Measurements from ENCODE around the gene BBOF1.

The BBOF1 gene

GRCh38 chr14:74035556-74035955, 16.4 kb downstream of the BBOF1 start:
- Histone ChIP-seq H3K4me1 (ENCODE audit: control insufficient read depth, insufficient read depth, low read length) (no peaks in the 10 kb centered on the region), H3K9ac (ENCODE audit: low read depth, low read length) (no peak overlapping the region), H3K4me2 (ENCODE audit: low read length) (no peak overlapping the region), H3K9me3 (replicated peaks; ENCODE audit: low read length) (no peaks in the 10 kb centered on the region), H3K27me3 (ENCODE audit: control insufficient read depth, insufficient read depth, low read length) (no peaks in the 10 kb centered on the region), H3K36me3 (ENCODE audit: insufficient read depth, low read length) (no peaks in the 10 kb centered on the region), H3K4me3 (ENCODE audit: low read length) (no peak overlapping the region)

GRCh38 chr14:74038020-74038859, 19.1 kb downstream of the BBOF1 start:
- no peaks in the 10 kb centered on the region for H3K9me3 ChIP-seq (replicated peaks; ENCODE audit: low read length)
- no peak overlapping the region for H3K9ac ChIP-seq (ENCODE audit: low read depth, low read length)
- no peaks in the 10 kb centered on the region for H3K36me3 ChIP-seq (ENCODE audit: insufficient read depth, low read length)
- H3K4me1 ChIP-seq (ENCODE audit: control insufficient read depth, insufficient read depth, low read length): no peaks in the 10 kb centered on the region
- no peaks in the 10 kb centered on the region for H3K27me3 ChIP-seq (ENCODE audit: control insufficient read depth, insufficient read depth, low read length)
- no peak overlapping the region for H3K4me2 ChIP-seq (ENCODE audit: low read length)
- H3K4me3 ChIP-seq (ENCODE audit: low read length): no peak overlapping the region

GRCh38 chr14:74042296-74042695, 23.1 kb downstream of the BBOF1 start:
- H3K4me2 ChIP-seq (ENCODE audit: low read length): no peak overlapping the region
- H3K9me3 ChIP-seq (replicated peaks; ENCODE audit: low read length): no peaks in the 10 kb centered on the region
- H3K27me3 ChIP-seq (ENCODE audit: control insufficient read depth, insufficient read depth, low read length): no peaks in the 10 kb centered on the region
- no peaks in the 10 kb centered on the region for H3K36me3 ChIP-seq (ENCODE audit: insufficient read depth, low read length)
- H3K4me3 ChIP-seq (ENCODE audit: low read length): no peak overlapping the region
- no peaks in the 10 kb centered on the region for H3K4me1 ChIP-seq (ENCODE audit: control insufficient read depth, insufficient read depth, low read length)
- no peak overlapping the region for H3K9ac ChIP-seq (ENCODE audit: low read depth, low read length)

GRCh38 chr14:74045522-74045921, 26.4 kb downstream of the BBOF1 start:
- no peaks in the 10 kb centered on the region for H3K4me1 ChIP-seq (ENCODE audit: control insufficient read depth, insufficient read depth, low read length)
- H3K27me3 ChIP-seq (ENCODE audit: control insufficient read depth, insufficient read depth, low read length): no peaks in the 10 kb centered on the region
- no peaks in the 10 kb centered on the region for H3K9me3 ChIP-seq (replicated peaks; ENCODE audit: low read length)
- H3K36me3 ChIP-seq (ENCODE audit: insufficient read depth, low read length): no peaks in the 10 kb centered on the region
- H3K4me3 ChIP-seq (ENCODE audit: low read length): no peak overlapping the region
- no peak overlapping the region for H3K9ac ChIP-seq (ENCODE audit: low read depth, low read length)
- H3K4me2 ChIP-seq (ENCODE audit: low read length): no peak overlapping the region

- no peaks in the 10 kb centered on the region for H3K36me3 ChIP-seq (ENCODE audit: insufficient read depth, low read length)
- H3K27me3 ChIP-seq (ENCODE audit: control insufficient read depth, insufficient read depth, low read length): no peaks in the 10 kb centered on the region
- H3K4me3 ChIP-seq (ENCODE audit: low read length): no peak overlapping the region
- no peaks in the 10 kb centered on the region for H3K9me3 ChIP-seq (replicated peaks; ENCODE audit: low read length)
- no peak overlapping the region for H3K4me2 ChIP-seq (ENCODE audit: low read length)
- H3K4me1 ChIP-seq (ENCODE audit: control insufficient read depth, insufficient read depth, low read length): no peaks in the 10 kb centered on the region
- no peak overlapping the region for H3K9ac ChIP-seq (ENCODE audit: low read depth, low read length)
These were observed 29.1 kb downstream of the BBOF1 start for GRCh38 chr14:74048281-74048680.

GRCh38 chr14:74049876-74050495, 30.8 kb downstream of the BBOF1 start:
- H3K27me3 ChIP-seq (ENCODE audit: control insufficient read depth, insufficient read depth, low read length): no peaks in the 10 kb centered on the region
- no peaks in the 10 kb centered on the region for H3K4me1 ChIP-seq (ENCODE audit: control insufficient read depth, insufficient read depth, low read length)
- H3K4me3 ChIP-seq (ENCODE audit: low read length): no peak overlapping the region
- H3K36me3 ChIP-seq (ENCODE audit: insufficient read depth, low read length): no peaks in the 10 kb centered on the region
- H3K9me3 ChIP-seq (replicated peaks; ENCODE audit: low read length): no peaks in the 10 kb centered on the region
- no peak overlapping the region for H3K4me2 ChIP-seq (ENCODE audit: low read length)
- H3K9ac ChIP-seq (ENCODE audit: low read depth, low read length): no peak overlapping the region

- Histone ChIP-seq H3K9me3 (replicated peaks; ENCODE audit: low read length) (no peaks in the 10 kb centered on the region), H3K4me1 (ENCODE audit: control insufficient read depth, insufficient read depth, low read length) (peaks cover 36% of the 10 kb centered on the region), H3K9ac (ENCODE audit: low read depth, low read length) (no peak overlapping the region), H3K4me3 (ENCODE audit: low read length) (no peak overlapping the region), H3K4me2 (ENCODE audit: low read length) (no peak overlapping the region), H3K27me3 (ENCODE audit: control insufficient read depth, insufficient read depth, low read length) (no peaks in the 10 kb centered on the region), H3K36me3 (ENCODE audit: insufficient read depth, low read length) (peaks cover 9% of the 10 kb centered on the region)
These were observed 43.6 kb downstream of the BBOF1 start for GRCh38 chr14:74062809-74063150.

- no peaks in the 10 kb centered on the region for H3K9me3 ChIP-seq (replicated peaks; ENCODE audit: low read length)
- H3K4me1 ChIP-seq (ENCODE audit: control insufficient read depth, insufficient read depth, low read length): peaks cover 36% of the 10 kb centered on the region
- peak overlapping the region; percentile 42 for H3K4me2 ChIP-seq (ENCODE audit: low read length)
- H3K9ac ChIP-seq (ENCODE audit: low read depth, low read length): no peak overlapping the region
- H3K36me3 ChIP-seq (ENCODE audit: insufficient read depth, low read length): peaks cover 9% of the 10 kb centered on the region
- no peaks in the 10 kb centered on the region for H3K27me3 ChIP-seq (ENCODE audit: control insufficient read depth, insufficient read depth, low read length)
- no peak overlapping the region for H3K4me3 ChIP-seq (ENCODE audit: low read length)
These were observed 45.3 kb downstream of the BBOF1 start for GRCh38 chr14:74064426-74064825.

GRCh38 chr14:74064883-74065282, 45.7 kb downstream of the BBOF1 start:
- Histone ChIP-seq H3K27me3 (ENCODE audit: control insufficient read depth, insufficient read depth, low read length) (no peaks in the 10 kb centered on the region), H3K4me1 (ENCODE audit: control insufficient read depth, insufficient read depth, low read length) (peaks cover 36% of the 10 kb centered on the region), H3K4me2 (ENCODE audit: low read length) (peak overlapping the region; percentile 42), H3K9ac (ENCODE audit: low read depth, low read length) (no peak overlapping the region), H3K36me3 (ENCODE audit: insufficient read depth, low read length) (peaks cover 9% of the 10 kb centered on the region), H3K4me3 (ENCODE audit: low read length) (no peak overlapping the region), H3K9me3 (replicated peaks; ENCODE audit: low read length) (no peaks in the 10 kb centered on the region)

GRCh38 chr14:74065746-74066575, 46.8 kb downstream of the BBOF1 start:
- peaks cover 5% of the 10 kb centered on the region for H3K36me3 ChIP-seq (ENCODE audit: insufficient read depth, low read length)
- no peak overlapping the region for H3K4me3 ChIP-seq (ENCODE audit: low read length)
- H3K27me3 ChIP-seq (ENCODE audit: control insufficient read depth, insufficient read depth, low read length): no peaks in the 10 kb centered on the region
- peak overlapping the region; percentile 33 for H3K4me2 ChIP-seq (ENCODE audit: low read length)
- peaks cover 36% of the 10 kb centered on the region for H3K4me1 ChIP-seq (ENCODE audit: control insufficient read depth, insufficient read depth, low read length)
- no peak overlapping the region for H3K9ac ChIP-seq (ENCODE audit: low read depth, low read length)
- no peaks in the 10 kb centered on the region for H3K9me3 ChIP-seq (replicated peaks; ENCODE audit: low read length)

GRCh38 chr14:74077401-74077800, 58.3 kb downstream of the BBOF1 start:
- Histone ChIP-seq H3K27me3 (ENCODE audit: control insufficient read depth, insufficient read depth, low read length) (no peaks in the 10 kb centered on the region), H3K4me2 (ENCODE audit: low read length) (no peak overlapping the region), H3K9ac (ENCODE audit: low read depth, low read length) (no peak overlapping the region), H3K4me1 (ENCODE audit: control insufficient read depth, insufficient read depth, low read length) (no peaks in the 10 kb centered on the region), H3K4me3 (ENCODE audit: low read length) (no peak overlapping the region), H3K9me3 (replicated peaks; ENCODE audit: low read length) (no peaks in the 10 kb centered on the region), H3K36me3 (ENCODE audit: insufficient read depth, low read length) (no peaks in the 10 kb centered on the region)

Data from skeletal muscle satellite cell (primary cell).